Stimulated activated CD4-positive, alpha-beta T cell treated with anti-CD3 and anti-CD28 coated beads, Interleukin-15, amount 100 ng/mL, for 48 hours (primary cell): ENCODE results near the gene SLC7A5.
"Not testable (repeated sequence)": the region's sequence is repeated elsewhere in the genome, so short reads cannot be mapped to it uniquely, and the experiment has no call there.

Source experiments
- DNase-seq, 2 donors: peaks; one replicate each; pipeline ENCODE4 v3.0.0-alpha.2; 2020; ENCODE audit warnings: low read depth in 2 of 2

Gene SLC7A5

GRCh38 chr16:87861300-87862099 lies 7.8 kb downstream of the SLC7A5 start:
- not testable (repeated sequence) for DNase-seq

DNA sequence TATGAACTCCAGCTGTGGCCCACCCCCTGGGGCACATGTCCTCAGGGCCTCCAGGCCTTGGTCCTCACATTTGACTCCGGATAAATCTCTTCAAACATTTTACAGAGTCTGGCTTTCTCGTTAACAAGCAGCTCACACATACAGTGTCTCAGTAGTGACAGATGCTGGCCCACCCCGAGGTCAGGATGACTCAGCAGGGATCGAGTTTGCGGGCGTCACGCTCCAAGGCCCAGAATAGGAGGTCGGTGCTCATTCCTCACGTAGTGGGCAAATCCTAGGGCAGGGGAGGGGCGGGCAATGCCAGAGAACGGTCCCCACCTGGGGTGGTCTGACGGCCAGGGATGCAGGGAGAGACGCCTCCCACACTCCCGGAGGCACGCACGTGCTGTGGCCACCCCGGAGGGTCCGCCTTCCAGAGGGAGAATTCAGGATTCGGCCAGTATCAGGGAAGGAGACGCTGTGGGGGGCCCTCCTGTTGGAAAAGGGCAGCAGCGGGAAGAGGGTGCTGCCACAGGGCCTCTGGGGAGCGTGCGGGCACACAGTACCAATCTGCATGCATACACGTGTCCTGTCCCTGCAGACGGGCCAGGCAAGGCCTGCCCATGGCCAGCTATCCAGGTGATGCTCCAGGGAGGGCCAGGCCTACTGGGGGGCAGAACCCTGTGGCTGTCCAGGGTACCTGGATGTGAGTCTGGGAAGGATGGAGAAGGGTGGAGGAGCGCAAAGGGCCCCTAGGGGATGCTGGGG lies 8.6 kb downstream of the SLC7A5 start:
- DNase-seq = no peak

GRCh38 chr16:87858151-87858993 lies 10.9 kb downstream of the SLC7A5 start:
- DNase-seq = not testable (repeated sequence)

DNA sequence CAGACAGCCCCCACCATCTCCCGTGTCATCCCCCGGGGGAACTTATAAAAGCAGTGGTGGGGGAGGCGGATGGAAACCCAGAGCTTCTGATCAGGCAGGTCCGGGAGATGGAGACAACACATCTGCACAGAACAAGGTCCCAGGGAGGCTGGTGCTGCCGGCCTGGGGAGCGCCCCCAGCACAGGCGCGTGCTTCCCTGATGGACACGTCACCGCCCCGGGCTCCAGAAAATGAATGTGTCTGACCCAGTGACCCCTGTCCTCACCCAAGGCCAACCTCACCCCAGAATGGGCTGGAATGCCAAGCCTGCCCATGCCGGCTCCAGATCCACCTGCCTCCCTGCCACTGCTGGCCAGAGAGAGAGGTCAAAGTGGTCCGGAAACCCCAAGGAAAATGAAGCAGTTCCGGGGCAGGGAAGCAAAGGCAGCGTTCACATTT lies 12.5 kb downstream of the SLC7A5 start:
- DNase-seq = no peak

DNA sequence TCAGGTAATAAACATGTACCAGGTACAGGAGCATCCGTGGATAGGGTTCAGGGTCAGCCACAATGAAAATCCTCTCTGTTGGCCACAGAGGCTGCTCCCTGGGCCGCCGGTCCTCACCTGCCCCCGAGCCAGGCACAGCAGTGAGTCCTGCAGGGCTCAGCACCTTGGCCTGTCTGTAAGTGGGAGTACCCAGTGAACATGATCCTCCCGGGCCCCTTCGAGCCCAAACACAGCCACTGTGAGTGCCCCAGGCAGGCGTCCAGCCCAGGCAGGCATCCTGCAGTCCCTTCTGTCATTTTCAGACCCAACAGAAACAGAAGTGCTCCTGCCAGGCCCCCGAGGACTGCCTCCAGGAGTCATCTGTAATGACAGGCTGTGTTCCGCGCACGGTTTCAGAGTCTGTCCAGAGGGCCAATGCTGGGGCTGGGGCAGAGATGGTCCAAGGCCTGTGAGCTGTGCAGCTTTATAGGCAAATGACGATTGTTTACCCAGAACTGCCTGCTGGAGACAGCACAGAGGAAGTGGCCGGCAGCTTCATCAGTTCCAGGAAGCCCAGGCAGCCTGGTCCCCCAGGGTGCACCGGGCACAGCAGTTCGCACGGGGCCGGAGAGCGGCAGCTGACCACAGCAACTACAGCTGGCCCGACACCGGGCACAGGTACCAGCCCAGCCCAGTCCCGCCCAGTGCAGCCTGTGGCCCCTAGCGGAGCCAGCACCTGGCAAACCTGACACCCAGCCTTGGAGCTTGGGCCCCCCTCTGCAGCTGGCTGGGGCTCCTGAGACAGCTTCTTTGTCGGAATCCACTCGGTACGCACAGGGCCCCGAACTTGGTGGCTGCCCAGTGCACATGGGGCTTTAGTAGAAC lies 13.2 kb downstream of the SLC7A5 start:
- no peak for DNase-seq

DNA sequence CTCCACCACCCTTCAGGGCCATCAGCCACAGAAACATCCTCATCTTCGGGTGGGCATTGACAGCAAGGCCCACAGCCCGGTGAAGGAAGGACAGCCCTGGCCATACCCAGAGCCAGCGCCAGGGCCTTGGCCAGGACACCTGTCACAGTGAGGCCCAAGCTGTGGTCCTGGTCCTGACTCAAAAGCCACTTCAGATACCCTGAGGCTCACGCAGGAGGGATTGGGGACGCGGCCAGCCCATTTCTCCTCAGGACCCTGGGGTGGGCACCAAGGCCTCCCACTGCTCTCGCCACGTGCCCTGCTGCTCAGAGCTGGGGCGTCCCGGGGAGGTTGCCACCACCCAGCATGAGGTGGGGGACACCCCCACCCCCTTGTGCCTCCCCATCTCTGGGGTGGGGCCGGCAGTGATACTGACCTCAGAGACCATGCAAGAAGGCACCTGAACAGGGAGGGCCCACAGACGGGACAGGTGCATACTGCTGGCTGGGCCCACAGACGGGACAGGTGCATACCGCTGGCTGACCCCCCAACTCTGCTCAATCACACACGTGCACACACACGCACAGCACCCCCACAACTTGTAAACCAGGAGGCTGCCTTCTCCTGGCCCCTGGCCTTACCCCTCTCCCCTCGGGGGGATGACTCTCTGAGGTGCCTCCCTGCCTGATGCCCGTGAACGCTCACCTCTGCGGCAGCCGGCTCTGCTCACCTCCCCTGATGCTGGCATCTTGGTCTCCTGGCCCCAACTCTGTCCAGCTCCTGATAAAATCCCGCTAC lies 14.2 kb downstream of the SLC7A5 start:
- DNase-seq = no peak

GRCh38 chr16:87854053-87854906 lies 15.0 kb downstream of the SLC7A5 start:
- DNase-seq = no peak

GRCh38 chr16:87853411-87854052 lies 15.8 kb downstream of the SLC7A5 start:
- DNase-seq = peak; percentile 80 to 83

DNA sequence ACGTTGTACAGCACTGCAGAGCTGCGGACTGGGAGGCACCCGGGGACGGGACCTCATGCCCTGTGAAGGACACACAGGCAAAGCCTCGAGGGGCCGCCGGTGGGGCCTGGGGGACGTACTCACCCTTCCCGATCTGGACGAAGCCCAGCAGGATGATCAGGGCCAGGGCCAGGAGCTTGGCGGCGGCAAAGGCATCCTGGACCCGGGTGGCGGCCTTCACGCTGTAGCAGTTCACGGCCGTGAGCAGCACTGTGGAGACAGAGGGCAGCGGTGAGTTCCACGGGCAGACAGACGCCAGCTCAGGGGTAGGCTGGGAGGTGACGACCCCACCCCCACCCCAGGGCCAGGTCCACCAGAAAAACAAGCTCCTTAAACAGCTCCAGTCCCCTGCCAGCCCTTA lies 17.7 kb downstream of the SLC7A5 start:
- no peak for DNase-seq

DNA sequence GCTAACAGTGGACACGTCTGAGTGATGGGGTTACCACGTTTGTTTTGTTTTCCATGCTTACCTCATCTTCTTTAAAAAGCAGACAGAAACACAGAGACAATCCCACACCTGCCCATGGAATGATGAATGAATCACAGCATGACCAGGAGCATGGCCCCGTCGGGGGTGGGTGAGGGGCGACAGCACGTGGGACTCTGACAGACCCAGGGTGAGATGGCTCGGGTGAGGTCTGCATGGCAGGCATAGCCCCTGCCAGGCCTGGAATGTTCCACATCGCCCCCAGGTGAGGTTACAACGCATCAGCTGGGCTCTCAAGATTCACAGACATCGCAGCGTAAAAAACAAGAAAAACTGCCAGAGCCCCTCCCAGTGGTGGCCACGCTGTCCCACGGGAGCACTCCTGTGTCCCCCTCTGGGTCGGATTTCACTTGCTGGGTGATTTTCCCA lies 18.1 kb downstream of the SLC7A5 start:
- DNase-seq = no peak

- peak; percentile 57 to 69 for DNase-seq
These were observed 19.0 kb downstream of the SLC7A5 start for GRCh38 chr16:87850009-87851006.

DNA sequence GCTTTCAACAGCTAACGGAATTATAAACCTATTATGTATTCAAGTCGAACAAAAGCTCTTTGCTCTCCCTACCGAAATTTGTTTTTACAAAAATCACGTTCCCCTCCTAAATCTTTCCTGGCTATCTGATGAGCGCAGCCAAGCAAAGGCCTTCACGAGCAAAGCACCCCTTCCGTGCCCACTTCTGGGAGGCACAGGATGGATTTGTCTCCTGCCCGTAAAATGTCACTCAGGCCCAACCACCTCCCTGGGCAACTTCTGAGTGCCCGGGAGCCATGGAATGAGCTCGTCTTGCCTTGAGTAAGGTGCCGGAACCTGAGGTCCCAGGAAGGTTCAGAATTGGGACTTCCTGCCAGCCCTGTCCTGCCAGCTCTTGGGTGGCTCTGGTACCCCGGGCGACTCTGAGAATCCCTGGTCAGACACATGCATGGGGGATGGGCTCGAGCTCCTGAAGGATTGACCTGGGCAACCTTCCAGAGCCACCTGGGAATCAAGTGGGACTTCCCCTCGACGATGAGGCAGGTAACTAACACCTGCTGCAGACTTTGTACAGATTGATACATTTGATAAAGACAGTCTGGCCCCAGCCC lies 19.8 kb downstream of the SLC7A5 start:
- no peak for DNase-seq

- DNase-seq = no peak
These were observed 20.5 kb downstream of the SLC7A5 start for GRCh38 chr16:87848676-87849345.

DNA sequence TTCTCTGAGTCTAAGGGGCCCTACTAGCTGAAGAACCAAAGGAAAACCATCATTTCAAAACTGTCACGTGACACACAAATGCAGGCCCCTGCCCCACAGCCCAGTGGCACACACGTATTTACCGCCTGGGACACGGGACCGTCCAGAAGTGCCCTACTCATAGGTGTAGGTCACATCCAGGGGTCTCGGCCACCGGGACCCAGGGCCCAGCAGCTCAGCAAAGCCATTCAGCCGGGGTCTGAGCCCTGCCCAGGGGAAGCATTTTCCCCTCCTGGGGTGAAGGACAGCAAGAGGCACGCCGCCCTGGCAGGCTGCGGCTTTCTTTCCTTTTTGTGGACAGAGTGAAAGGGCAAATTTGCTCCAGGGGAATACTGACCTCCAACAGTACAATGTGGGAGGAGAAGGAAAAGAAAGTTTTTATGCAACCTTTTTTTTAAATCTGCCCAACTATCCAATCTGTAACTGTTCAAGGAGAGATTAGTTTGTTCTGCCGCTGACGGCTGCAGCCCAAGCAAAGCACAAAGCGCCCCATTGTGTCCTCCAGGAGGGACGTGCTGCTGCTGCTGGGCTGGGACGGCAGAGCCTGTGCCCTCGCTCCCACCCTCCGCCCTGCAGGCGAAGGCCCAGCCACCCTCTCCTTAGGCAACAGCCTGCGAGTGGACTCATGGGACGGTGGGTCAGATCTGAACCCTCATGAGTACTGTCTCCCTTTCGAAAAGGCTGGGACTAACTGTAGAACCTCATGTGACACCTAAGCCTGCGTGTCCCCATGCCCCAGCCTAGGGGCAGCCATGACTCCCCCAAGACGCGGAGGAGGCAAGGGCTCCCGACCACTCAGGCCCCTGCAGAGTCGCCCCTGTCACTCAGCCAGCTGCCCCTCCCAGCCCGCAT lies 21.3 kb downstream of the SLC7A5 start:
- no peak for DNase-seq

GRCh38 chr16:87847467-87847784 lies 21.9 kb downstream of the SLC7A5 start:
- DNase-seq = no peak
